Measurements from ENCODE around the gene ZNF609. TPM values are rescaled to one million over a fixed set of nuclear protein-coding genes. Genes with fewer than 3 reads are reported as not detected.
A peak's percentile ranks its signal among the peaks of the same experiment; 100 is the strongest.
"Not testable (repeated sequence)": the region's sequence is repeated elsewhere in the genome, so short reads cannot be mapped to it uniquely, and the experiment has no call there.

The ZNF609 gene
- total RNA-seq, 2 donors from 2014 or later: 52.3 to 54.8 TPM

DNA sequence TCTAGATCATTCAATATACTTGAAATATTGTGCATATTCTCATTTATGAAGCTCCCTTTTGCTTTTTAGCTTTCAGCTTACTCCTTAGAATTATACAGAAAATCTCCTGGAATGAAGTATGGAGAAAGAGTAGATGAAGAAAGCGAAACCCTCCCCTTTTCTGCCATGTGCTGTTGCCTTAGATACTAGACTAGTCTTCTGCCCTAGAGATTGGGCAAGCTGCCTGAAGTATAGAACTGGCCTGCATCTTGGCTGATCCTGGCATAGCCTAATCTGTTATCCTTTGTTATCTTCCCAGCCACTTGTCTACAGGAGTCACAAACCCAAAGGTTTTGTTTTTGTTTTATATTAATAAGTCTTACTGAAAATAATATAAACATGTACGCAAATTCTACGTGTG lies 176.2 kb downstream of the ZNF609 start:
- no peak overlapping the region for H3K4me3 Mint-ChIP-seq
- H3K27ac ChIP-seq (ENCODE audit: low read depth, low read length): peak overlapping the region; percentile 92
- TF ChIP-seq, protein P1, sequence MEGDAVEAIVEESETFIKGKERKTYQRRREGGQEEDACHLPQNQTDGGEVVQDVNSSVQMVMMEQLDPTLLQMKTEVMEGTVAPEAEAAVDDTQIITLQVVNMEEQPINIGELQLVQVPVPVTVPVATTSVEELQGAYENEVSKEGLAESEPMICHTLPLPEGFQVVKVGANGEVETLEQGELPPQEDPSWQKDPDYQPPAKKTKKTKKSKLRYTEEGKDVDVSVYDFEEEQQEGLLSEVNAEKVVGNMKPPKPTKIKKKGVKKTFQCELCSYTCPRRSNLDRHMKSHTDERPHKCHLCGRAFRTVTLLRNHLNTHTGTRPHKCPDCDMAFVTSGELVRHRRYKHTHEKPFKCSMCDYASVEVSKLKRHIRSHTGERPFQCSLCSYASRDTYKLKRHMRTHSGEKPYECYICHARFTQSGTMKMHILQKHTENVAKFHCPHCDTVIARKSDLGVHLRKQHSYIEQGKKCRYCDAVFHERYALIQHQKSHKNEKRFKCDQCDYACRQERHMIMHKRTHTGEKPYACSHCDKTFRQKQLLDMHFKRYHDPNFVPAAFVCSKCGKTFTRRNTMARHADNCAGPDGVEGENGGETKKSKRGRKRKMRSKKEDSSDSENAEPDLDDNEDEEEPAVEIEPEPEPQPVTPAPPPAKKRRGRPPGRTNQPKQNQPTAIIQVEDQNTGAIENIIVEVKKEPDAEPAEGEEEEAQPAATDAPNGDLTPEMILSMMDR (conservative IDR thresholded peaks at IDR 0.05): no peak
- H3K27me3 ChIP-seq (ENCODE audit: control insufficient read depth, insufficient read depth, low read length, poor library complexity, severe bottlenecking): no peaks in the 10 kb centered on the region
- DNase-seq: no peak
- H3K36me3 ChIP-seq (ENCODE audit: control insufficient read depth, insufficient read depth, low read length): peaks cover 9% of the 10 kb centered on the region
- H3K27ac Mint-ChIP-seq: peak overlapping the region; percentile 95
- peak overlapping the region; percentile 56 for H3K4me3 ChIP-seq (ENCODE audit: low read length)
- peaks cover 29% of the 10 kb centered on the region for H3K4me1 ChIP-seq (ENCODE audit: control insufficient read depth, insufficient read depth, low read length)
- H3K9ac ChIP-seq (ENCODE audit: extremely low read depth, low read length, poor library complexity, severe bottlenecking): no peak overlapping the region
- H3K27me3 Mint-ChIP-seq (ENCODE audit: insufficient read depth): no peaks in the 10 kb centered on the region
- peaks cover 8% of the 10 kb centered on the region for H3K9me3 ChIP-seq (ENCODE audit: control insufficient read depth, low read length)
- 88 to 100% methylated on average over 2 to 3 of the region's 3 CpGs for WGBS, 2 experiments (ENCODE audit: insufficient coverage in 1 of 2, insufficient read length in 1 of 2)
- peaks cover 43% of the 10 kb centered on the region for H3K4me1 Mint-ChIP-seq
- H3K36me3 Mint-ChIP-seq (ENCODE audit: low read depth): peaks cover 30% of the 10 kb centered on the region
- peaks cover 7% of the 10 kb centered on the region for H3K9me3 Mint-ChIP-seq

DNA sequence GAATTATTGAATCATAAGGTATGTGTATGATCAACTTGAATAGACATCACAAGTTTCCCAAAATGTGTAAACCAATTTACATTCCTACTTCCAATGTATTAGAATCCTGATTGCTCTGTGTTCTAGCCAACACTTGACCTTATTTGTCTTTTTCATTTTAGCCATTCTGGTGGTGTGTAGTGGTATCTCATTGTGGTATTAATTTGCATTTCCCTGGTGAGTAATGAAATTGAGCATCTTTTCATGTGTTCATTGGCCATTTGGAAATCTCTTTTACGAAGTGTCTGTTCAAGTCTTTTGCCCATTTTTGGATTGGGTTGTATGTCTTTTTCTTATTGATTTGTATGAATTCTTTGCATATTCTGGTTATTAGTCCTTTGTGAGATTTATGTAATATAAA lies 177.0 kb downstream of the ZNF609 start:
- Mint-ChIP-seq H3K4me1 (peaks cover 43% of the 10 kb centered on the region), H3K4me3 (no peak overlapping the region), H3K9me3 (peaks cover 7% of the 10 kb centered on the region), H3K36me3 (ENCODE audit: low read depth) (peaks cover 28% of the 10 kb centered on the region), H3K27me3 (ENCODE audit: insufficient read depth) (no peaks in the 10 kb centered on the region), H3K27ac (no peak overlapping the region)
- Histone ChIP-seq H3K4me3 (ENCODE audit: low read length) (no peak overlapping the region), H3K27me3 (ENCODE audit: control insufficient read depth, insufficient read depth, low read length, poor library complexity, severe bottlenecking) (no peaks in the 10 kb centered on the region), H3K27ac (ENCODE audit: low read depth, low read length) (no peak overlapping the region), H3K9ac (ENCODE audit: extremely low read depth, low read length, poor library complexity, severe bottlenecking) (no peak overlapping the region), H3K36me3 (ENCODE audit: control insufficient read depth, insufficient read depth, low read length) (peaks cover 9% of the 10 kb centered on the region), H3K9me3 (ENCODE audit: control insufficient read depth, low read length) (peaks cover 8% of the 10 kb centered on the region), H3K4me1 (ENCODE audit: control insufficient read depth, insufficient read depth, low read length) (peaks cover 29% of the 10 kb centered on the region)
- TF ChIP-seq, protein P1 (conservative IDR thresholded peaks at IDR 0.05): no peak
- no peak for DNase-seq
- 89 to 100% methylated on average over 1 of the region's 1 CpG for WGBS, 2 experiments (ENCODE audit: insufficient coverage in 1 of 2, insufficient read length in 1 of 2)

DNA sequence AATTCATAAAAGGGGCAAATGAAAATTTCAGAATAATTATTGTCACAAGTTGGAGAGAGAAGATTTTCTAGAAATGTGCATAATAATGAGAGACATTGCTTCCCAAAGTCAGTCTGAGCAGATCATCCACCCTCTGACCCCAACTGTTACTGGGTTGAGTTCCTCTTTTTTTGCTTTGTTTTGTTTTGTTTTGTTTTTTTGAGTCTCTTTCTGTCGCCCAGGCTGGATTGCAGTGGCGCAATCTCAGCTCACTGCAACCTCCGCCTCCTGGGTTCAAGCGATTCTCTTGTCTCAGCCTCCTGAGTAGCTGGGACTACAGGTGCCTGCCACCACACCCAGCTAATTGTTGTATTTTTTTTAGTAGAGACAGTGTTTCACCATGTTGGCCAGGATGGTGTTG lies 179.4 kb downstream of the ZNF609 start:
- H3K27ac Mint-ChIP-seq: peak overlapping the region; percentile 16
- H3K4me3 Mint-ChIP-seq; H3K27ac ChIP-seq (ENCODE audit: low read depth, low read length): not testable (repeated sequence)

More for the DNA sequence above, 179.4 kb downstream of the ZNF609 start:
- H3K9me3 ChIP-seq (ENCODE audit: control insufficient read depth, low read length); H3K27me3 ChIP-seq (ENCODE audit: control insufficient read depth, insufficient read depth, low read length, poor library complexity, severe bottlenecking); H3K9me3 Mint-ChIP-seq; H3K9ac ChIP-seq (ENCODE audit: extremely low read depth, low read length, poor library complexity, severe bottlenecking); DNase-seq; H3K27me3 Mint-ChIP-seq (ENCODE audit: insufficient read depth); H3K36me3 ChIP-seq (ENCODE audit: control insufficient read depth, insufficient read depth, low read length); H3K4me3 ChIP-seq (ENCODE audit: low read length): not testable (repeated sequence)
- H3K36me3 Mint-ChIP-seq (ENCODE audit: low read depth): peaks cover 33% of the 10 kb centered on the region
- WGBS, 2 experiments (ENCODE audit: insufficient coverage in 1 of 2, insufficient read length in 1 of 2): 100% methylated on average over 1 to 4 of the region's 4 CpGs
- H3K4me1 Mint-ChIP-seq: peaks cover 34% of the 10 kb centered on the region
- peaks cover 23% of the 10 kb centered on the region for H3K4me1 ChIP-seq (ENCODE audit: control insufficient read depth, insufficient read depth, low read length)
